Measurements from ENCODE around the gene ANXA3.
"Not testable (repeated sequence)": the region's sequence is repeated elsewhere in the genome, so short reads cannot be mapped to it uniquely, and the experiment has no call there.

The ANXA3 gene

GRCh38 chr4:78588894-78589545, 37.5 kb downstream of the ANXA3 start:
- no peak overlapping the region for H3K4me3 ChIP-seq (ENCODE audit: low read length)
- no peak for DNase-seq (ENCODE audit: low read depth)
- no peak for TF ChIP-seq CTCF (IDR thresholded peaks at IDR 0.05; ENCODE audit: insufficient read depth, low read depth, low read length, missing control alignments)

DNA sequence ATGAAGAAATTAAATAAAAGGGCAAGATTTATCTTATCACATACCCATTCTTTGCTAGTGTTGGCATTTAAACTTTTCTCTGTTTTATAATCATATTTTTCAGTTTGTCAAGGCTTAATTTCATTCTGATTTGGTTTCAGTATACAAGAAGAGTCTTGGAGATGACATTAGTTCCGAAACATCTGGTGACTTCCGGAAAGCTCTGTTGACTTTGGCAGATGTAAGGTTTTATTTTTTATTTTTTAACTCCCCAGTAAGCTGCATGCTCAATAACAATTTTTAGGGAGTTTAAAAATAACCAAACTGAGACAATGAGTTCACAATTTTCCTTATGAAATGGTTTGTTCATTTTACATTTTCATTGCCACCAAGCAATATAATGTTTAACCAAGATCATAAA, 39.8 kb downstream of the ANXA3 start:
- TF ChIP-seq CTCF (IDR thresholded peaks at IDR 0.05; ENCODE audit: insufficient read depth, low read depth, low read length, missing control alignments) = no peak
- H3K4me3 ChIP-seq (ENCODE audit: low read length) = no peak overlapping the region
- no peak for DNase-seq (ENCODE audit: low read depth)

DNA sequence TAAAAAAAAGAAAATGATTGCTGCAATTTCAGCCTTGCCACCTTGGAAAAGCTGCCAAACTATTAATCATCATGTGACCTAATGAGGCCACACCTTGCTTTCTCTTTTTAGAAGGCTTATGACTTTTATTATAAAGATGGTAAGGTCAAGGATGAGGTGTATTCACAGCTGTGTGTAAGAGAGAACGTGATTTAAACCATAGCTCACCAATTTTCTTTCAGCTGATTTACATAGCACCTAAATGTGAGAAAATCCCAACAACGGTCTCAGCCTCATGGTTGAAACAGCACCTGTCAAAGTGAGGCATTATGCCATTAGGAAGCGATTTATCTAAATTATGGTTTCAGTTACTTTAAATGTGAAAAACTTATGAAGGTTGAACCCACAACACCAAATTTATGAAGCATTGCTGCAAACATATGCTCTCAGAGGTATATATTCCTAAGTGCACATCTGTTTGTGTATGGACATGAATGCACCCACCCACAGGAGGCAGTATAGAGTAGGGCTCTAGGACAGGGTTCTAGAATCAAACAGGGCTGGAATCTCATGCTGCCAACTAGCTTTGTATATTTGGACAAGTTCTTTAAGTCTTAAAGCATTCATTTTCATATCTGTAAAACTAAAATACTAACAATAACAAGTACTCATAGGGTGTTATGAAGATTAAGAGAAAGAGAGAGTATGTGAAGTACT, 40.7 kb downstream of the ANXA3 start:
- peak; percentile 85 for DNase-seq (ENCODE audit: low read depth)
- peak; percentile 44 for TF ChIP-seq CTCF (IDR thresholded peaks at IDR 0.05; ENCODE audit: insufficient read depth, low read depth, low read length, missing control alignments)
- H3K4me3 ChIP-seq (ENCODE audit: low read length) = no peak overlapping the region

DNA sequence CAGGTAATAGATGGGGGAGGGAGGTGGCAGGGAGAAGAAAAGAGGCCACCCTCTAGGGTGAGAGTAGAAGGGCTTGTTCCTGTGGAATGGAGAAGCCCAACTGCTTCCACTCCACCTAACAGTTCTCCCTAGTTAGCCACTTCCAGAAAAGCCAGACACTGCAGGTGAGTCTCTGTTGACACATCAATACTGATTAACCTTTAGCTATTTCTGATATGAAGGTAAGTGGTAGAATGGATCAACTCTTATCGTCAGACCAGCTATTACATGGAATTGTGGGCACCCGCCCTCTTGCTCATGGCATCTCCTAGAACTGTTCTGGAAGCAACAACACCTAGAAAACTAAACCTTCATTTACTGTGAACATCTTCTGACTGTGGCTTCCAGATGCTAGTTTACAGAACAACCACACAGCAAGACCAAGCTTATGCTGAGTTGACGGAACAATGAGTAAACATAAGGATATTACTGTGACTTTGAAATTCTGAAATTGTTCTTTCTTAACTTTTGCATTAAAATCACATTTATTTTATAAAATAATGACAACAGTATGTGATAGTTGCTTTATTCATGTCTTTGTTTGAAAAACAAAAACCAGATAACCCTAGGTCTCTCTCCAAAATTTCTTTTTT, 44.7 kb downstream of the ANXA3 start:
- H3K4me3 ChIP-seq (ENCODE audit: low read length) = no peak overlapping the region
- TF ChIP-seq CTCF (IDR thresholded peaks at IDR 0.05; ENCODE audit: insufficient read depth, low read depth, low read length, missing control alignments) = no peak
- no peak for DNase-seq (ENCODE audit: low read depth)

DNA sequence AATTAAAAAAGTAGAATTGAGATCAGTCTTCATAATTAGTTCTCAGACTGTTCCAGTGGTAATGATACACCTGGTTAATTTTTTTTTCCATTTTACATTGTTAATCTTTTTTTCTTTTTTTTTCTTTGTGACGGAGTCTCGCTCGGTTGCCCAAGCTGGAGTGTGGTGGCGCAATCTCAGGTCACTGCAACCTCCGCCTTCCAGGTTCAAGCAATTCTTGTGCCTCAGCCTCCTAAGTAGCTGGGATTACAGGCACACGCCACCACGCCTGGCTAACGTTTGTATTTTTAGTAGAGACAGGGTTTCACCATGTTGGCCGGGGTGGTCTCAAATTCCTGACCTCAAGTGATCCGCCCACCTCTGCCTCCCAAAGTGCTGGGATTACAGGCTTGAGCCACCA, 46.9 kb downstream of the ANXA3 start:
- not testable (repeated sequence) for DNase-seq (ENCODE audit: low read depth); H3K4me3 ChIP-seq (ENCODE audit: low read length)

DNA sequence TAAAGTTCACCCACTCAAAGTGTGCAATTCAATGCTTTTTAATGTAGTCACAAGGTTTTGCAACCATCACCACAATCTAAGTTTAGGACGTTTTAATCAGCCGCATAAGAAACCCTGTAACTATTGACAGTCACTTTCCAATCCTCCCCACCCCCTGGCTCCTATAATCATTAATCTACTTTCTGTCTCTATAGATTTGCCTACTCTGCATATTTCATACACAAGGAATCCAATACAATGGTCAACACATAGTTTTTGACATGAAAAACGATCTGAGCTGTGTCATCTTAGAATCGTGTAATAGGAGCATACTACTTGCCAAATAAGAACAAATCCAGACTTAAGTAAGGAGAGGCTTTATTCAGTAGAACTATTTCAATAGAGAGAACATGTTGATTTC, 47.6 kb downstream of the ANXA3 start:
- DNase-seq (ENCODE audit: low read depth) = no peak
- no peak for TF ChIP-seq CTCF (IDR thresholded peaks at IDR 0.05; ENCODE audit: insufficient read depth, low read depth, low read length, missing control alignments)
- H3K4me3 ChIP-seq (ENCODE audit: low read length) = no peak overlapping the region

DNA sequence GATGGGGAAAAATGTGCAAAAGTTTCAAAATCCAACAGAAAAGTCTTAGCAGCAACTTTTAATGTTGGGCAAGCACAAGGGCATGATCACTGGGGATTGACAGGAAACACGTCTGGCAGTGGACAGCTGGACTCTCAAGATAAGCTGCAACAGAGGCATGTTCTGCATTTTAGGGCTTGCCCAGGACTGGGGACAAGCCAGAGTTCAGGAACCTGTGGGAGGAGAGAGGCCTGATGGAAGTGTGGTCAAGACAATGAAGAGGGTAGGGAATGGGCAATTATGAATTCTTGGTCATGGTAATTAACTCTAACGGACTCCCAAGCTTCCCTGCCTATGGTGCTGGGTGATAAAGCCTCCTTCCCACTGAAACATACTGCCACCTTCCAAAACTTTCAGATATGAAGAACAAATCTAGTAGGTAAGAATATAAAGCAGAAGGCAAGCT, 48.4 kb downstream of the ANXA3 start:
- DNase-seq (ENCODE audit: low read depth) = no peak
- no peak for TF ChIP-seq CTCF (IDR thresholded peaks at IDR 0.05; ENCODE audit: insufficient read depth, low read depth, low read length, missing control alignments)
- H3K4me3 ChIP-seq (ENCODE audit: low read length) = no peak overlapping the region
